ENCODE results near the gene SEMA6B. TPM values are rescaled to one million over a fixed set of nuclear protein-coding genes. Genes with fewer than 3 reads are reported as not detected.

Gene SEMA6B
- total and polyA plus RNA-seq, 2 of the 8 experiments (the other 6 are each of a cell fraction or from before 2014, with no cell fraction given) = 31.3 to 54.4 TPM

DNA sequence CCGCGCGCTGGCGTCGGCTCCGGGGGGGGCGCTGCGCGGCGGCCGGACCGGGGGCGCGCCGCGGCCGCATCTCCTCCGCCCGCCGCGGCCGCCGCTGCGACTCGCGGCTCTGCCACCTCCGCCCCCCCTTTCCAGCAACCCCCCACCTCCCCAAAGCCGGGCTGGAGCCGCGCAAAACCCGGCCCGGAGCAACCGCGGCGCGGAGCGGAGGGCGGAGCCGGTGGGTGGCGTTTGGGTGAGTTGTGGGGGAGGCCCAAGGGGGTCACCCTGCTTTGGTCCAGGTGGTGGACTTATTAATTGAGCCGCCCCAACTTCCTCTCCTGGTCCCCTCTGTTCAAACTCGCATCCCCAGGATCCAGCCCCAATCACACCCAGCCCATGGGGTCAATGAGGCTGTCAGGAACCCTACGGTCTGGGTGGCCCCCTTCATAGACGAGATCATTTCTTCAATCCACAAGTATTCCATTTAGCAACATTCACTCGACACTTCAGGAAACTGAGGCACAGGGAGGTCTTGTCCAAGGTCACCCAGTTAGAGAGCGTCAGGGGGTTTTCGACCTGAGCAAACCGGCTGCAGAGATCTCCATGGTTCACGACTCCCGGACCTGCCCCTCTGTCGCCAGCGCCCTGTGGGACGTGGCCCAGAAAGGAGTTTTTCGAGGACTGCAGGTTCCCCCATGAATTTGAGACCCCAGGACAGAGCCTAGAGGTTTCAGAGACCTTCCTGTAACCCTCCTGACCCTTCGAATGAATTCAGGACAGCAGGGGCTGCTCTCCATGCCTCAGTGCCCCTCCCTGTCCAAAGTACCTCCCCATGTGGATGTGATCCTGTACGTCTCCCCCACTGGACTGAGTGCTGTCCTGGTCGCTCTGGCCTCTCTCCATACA, 22.4 kb upstream of the SEMA6B start:
- Histone ChIP-seq H3K18ac (ENCODE audit: extremely low read depth, low read length) (no peak overlapping the region), H3K56ac (replicated peaks; ENCODE audit: insufficient read length, low read depth, low read length) (no peak overlapping the region), H3K79me1 (ENCODE audit: low read depth, low read length) (peaks cover 2% of the 10 kb centered on the region; the same call in 1 of the 2 replicates), H3K14ac (ENCODE audit: insufficient read length) (no peak overlapping the region), H2BK15ac (ENCODE audit: low read length) (peak overlapping the region; percentile 92; the same call in 1 of the 2 replicates), H2BK120ac (replicated peaks; ENCODE audit: low read depth, low read length) (peak overlapping the region; percentile 72), H2AFZ (ENCODE audit: low read length) (no peak overlapping the region), H3K79me2 (ENCODE audit: control insufficient read depth in 1 of 2, insufficient read depth in 2 of 2, low read length in 2 of 2) (peaks cover 0 to 11% of the 10 kb centered on the region in 2 experiments; a peak in 1 of 4 replicates), H3K36me3 (ENCODE audit: control insufficient read depth in 2 of 4, insufficient read depth in 4 of 4, low read length in 3 of 4) (no peaks in the 10 kb centered on the region; a peak in 1 of 8 replicates), H3K23me2 (ENCODE audit: low read depth, low read length) (peaks cover 7% of the 10 kb centered on the region), H2AK5ac (ENCODE audit: low read depth, low read length) (no peak overlapping the region), H4K91ac (replicated peaks; ENCODE audit: insufficient read length, low read length) (no peak overlapping the region), H3K27ac (ENCODE audit: low read depth, low read length) (no peak overlapping the region), H2BK20ac (ENCODE audit: low read length) (0 out of 2 replicates have a peak overlapping the region, but pooled peaks have one; percentile 90), H3K4ac (replicated peaks; ENCODE audit: insufficient read length, low read depth, low read length) (peak overlapping the region; percentile 91), H3K9ac (replicated peaks in 1 of 4; ENCODE audit: extremely low read depth in 1 of 4, low read depth in 3 of 4, low read length in 3 of 4) (no peak overlapping the region), H2BK12ac (ENCODE audit: low read depth, low read length) (peak overlapping the region; percentile 94; the same call in 1 of the 2 replicates), H4K20me1 (replicated peaks in 1 of 2; ENCODE audit: control insufficient read depth in 1 of 2, insufficient read depth in 2 of 2, low read length in 2 of 2) (peaks cover 5 to 16% of the 10 kb centered on the region in 2 experiments), H3K27me3 (replicated peaks in 1 of 4; ENCODE audit: control insufficient read depth in 3 of 4, extremely low read depth in 1 of 4, insufficient read depth in 3 of 4, low read length in 3 of 4) (peaks cover 0 to 12% (median 8%) of the 10 kb centered on the region in 4 experiments; a peak in 4 of 7 replicates), H3K4me2 (ENCODE audit: insufficient read depth in 1 of 2, low read depth in 2 of 2, low read length in 2 of 2) (peak overlapping the region; percentile 28 to 39), H3K4me3 (ENCODE audit: extremely low read depth in 1 of 4, insufficient read depth in 2 of 4, low read depth in 3 of 4, low read length in 4 of 4) (peak overlapping the region in 3 of 4 experiments; percentile 1 to 77 (median 46); a peak in 5 of 8 replicates), H3K9me3 (ENCODE audit: insufficient read depth in 2 of 2, low read depth in 1 of 2, low read length in 1 of 2) (no peaks in the 10 kb centered on the region), H3K4me1 (replicated peaks in 1 of 4; ENCODE audit: control insufficient read depth in 3 of 4, insufficient read depth in 4 of 4, low read length in 3 of 4) (peaks cover 0 to 8% (median 5%) of the 10 kb centered on the region in 4 experiments; a peak in 6 of 7 replicates), H4K5ac (ENCODE audit: insufficient read length, low read depth, low read length) (no peak overlapping the region), H4K8ac (ENCODE audit: extremely low read depth, insufficient read depth, low read length) (peak overlapping the region; percentile 54; the same call in 1 of the 2 replicates), H2BK5ac (ENCODE audit: low read depth, low read length) (no peak overlapping the region), H3K23ac (ENCODE audit: insufficient read length) (no peak overlapping the region)
- ChIA-PET POLR2A (ENCODE audit: partially characterized antibody) (no interaction called here), CTCF (ENCODE audit: partially characterized antibody) (interaction anchor here (1.4 to 3.6 kb wide), 2 partner anchors 26 to 51 kb away, joined by 4 to 16 read pairs; no protein-coding TSS in a partner anchor)
- FAIRE-seq = no peak
- WGBS, 2 experiments (ENCODE audit: extremely low coverage in 1 of 2, insufficient coverage in 1 of 2, insufficient read length in 1 of 2, insufficient replicate concordance in 2 of 2, low coverage in 1 of 2, low lambda C conversion rate in 2 of 2, missing lambda C conversion rate in 1 of 2) = 28% methylated on average over 30 of the region's 57 CpGs; no CpG with 5 or more reads in 1 of the 2 experiments
- DNase-seq (ENCODE audit: low read depth in 1 of 2, low spot score in 2 of 2) = peak in 1 of 2 experiments; percentile 86
- TF ChIP-seq CEBPB (IDR thresholded peaks at IDR 0.05; ENCODE audit: low read depth, low read length) (no peak), KDM1A (IDR thresholded peaks at IDR 0.05; ENCODE audit: borderline replicate concordance, low read length) (peak; percentile 23; the same call in 1 of the 2 replicates), NANOG (IDR thresholded peaks at IDR 0.05; ENCODE audit: insufficient read depth, low read depth, low read length, poor library complexity, severe bottlenecking) (no peak), EGR1 (IDR thresholded peaks at IDR 0.05; ENCODE audit: borderline replicate concordance, low read depth, low read length) (0 out of 2 replicates have a peak, but pooled peaks have one; percentile 32), CBX8 (IDR thresholded peaks at IDR 0.05; ENCODE audit: borderline replicate concordance, low read depth, low read length) (no peak), CTBP2 (IDR thresholded peaks at IDR 0.05; ENCODE audit: borderline replicate concordance, insufficient read depth, insufficient read length, low read length) (no peak), SAP30 (IDR thresholded peaks at IDR 0.05; ENCODE audit: insufficient read depth, insufficient replicate concordance, low read length) (no peak), EP300 (IDR thresholded peaks at IDR 0.05; ENCODE audit: borderline replicate concordance in 1 of 2, low read depth in 2 of 2, low read length in 2 of 2) (peak in 1 of 2 experiments; percentile 15; a peak in 1 of 3 replicates), SP4 (IDR thresholded peaks at IDR 0.05; ENCODE audit: low read length) (no peak), BCL11A (IDR thresholded peaks at IDR 0.05; ENCODE audit: low read depth in 2 of 2, low read length in 2 of 2) (no peak)

Data from H1 (cell line).